ENCODE results near the gene AGAP1. TPM values are rescaled to one million over a fixed set of nuclear protein-coding genes. Genes with fewer than 3 reads are reported as not detected.
A peak's percentile ranks its signal among the peaks of the same experiment; 100 is the strongest.

The AGAP1 gene
- total RNA-seq, 2 experiments from 2014 or later: 0.95 to 1.1 TPM

GRCh38 chr2:235584638-235585007 lies 90.8 kb downstream of the AGAP1 start:
- CTCF ChIA-PET: no interaction called here
- no peak overlapping the region for H3K27ac Mint-ChIP-seq
- DNase-seq: no peak

GRCh38 chr2:235587202-235587601 lies 93.4 kb downstream of the AGAP1 start:
- H3K36me3 Mint-ChIP-seq (ENCODE audit: low read depth): no peaks in the 10 kb centered on the region
- H3K9me3 Mint-ChIP-seq: no peaks in the 10 kb centered on the region
- H3K27ac Mint-ChIP-seq: no peak overlapping the region
- intact Hi-C loops (cut with micrococcal nuclease): no loop called here
- DNase-seq: no peak
- H3K4me1 Mint-ChIP-seq (ENCODE audit: low read depth): no peaks in the 10 kb centered on the region
- no peaks in the 10 kb centered on the region for H3K27me3 Mint-ChIP-seq (ENCODE audit: low read depth)
- CTCF ChIA-PET: interaction anchor here (0.8 kb wide), 1 partner anchor 33 kb away, joined by 3 read pairs; no protein-coding TSS in a partner anchor
- no peak overlapping the region for H3K4me3 Mint-ChIP-seq

More at GRCh38 chr2:235584638-235585007, 90.8 kb downstream of the AGAP1 start:
- Mint-ChIP-seq H3K4me3 (no peak overlapping the region), H3K27me3 (ENCODE audit: low read depth) (no peaks in the 10 kb centered on the region), H3K9me3 (no peaks in the 10 kb centered on the region), H3K4me1 (ENCODE audit: low read depth) (no peaks in the 10 kb centered on the region), H3K36me3 (ENCODE audit: low read depth) (no peaks in the 10 kb centered on the region)
- intact Hi-C loops (cut with micrococcal nuclease): no loop called here

GRCh38 chr2:235588750-235589149 lies 94.9 kb downstream of the AGAP1 start:
- CTCF ChIA-PET: no interaction called here
- Mint-ChIP-seq H3K9me3 (no peaks in the 10 kb centered on the region), H3K36me3 (ENCODE audit: low read depth) (no peaks in the 10 kb centered on the region), H3K27me3 (ENCODE audit: low read depth) (peaks cover 7% of the 10 kb centered on the region), H3K4me3 (no peak overlapping the region), H3K27ac (no peak overlapping the region), H3K4me1 (ENCODE audit: low read depth) (no peaks in the 10 kb centered on the region)
- no peak for DNase-seq
- intact Hi-C loops (cut with micrococcal nuclease): no loop called here

GRCh38 chr2:235591231-235591730 lies 97.4 kb downstream of the AGAP1 start:
- H3K4me1 Mint-ChIP-seq (ENCODE audit: low read depth): no peaks in the 10 kb centered on the region
- no peak overlapping the region for H3K27ac Mint-ChIP-seq
- no peaks in the 10 kb centered on the region for H3K9me3 Mint-ChIP-seq
- H3K4me3 Mint-ChIP-seq: no peak overlapping the region
- CTCF ChIA-PET: no interaction called here
- H3K36me3 Mint-ChIP-seq (ENCODE audit: low read depth): no peaks in the 10 kb centered on the region
- intact Hi-C loops (cut with micrococcal nuclease): no loop called here
- no peak for DNase-seq
- H3K27me3 Mint-ChIP-seq (ENCODE audit: low read depth): peaks cover 10% of the 10 kb centered on the region

- Mint-ChIP-seq H3K4me3 (no peak overlapping the region), H3K4me1 (ENCODE audit: low read depth) (no peaks in the 10 kb centered on the region), H3K27me3 (ENCODE audit: low read depth) (peaks cover 10% of the 10 kb centered on the region), H3K36me3 (ENCODE audit: low read depth) (no peaks in the 10 kb centered on the region), H3K27ac (no peak overlapping the region), H3K9me3 (no peaks in the 10 kb centered on the region)
- intact Hi-C loops (cut with micrococcal nuclease): no loop called here
- no peak for DNase-seq
- CTCF ChIA-PET: interaction anchor here (1.1 to 1.8 kb wide), 2 partner anchors 83 to 451 kb away, joined by 3 to 5 read pairs; no protein-coding TSS in a partner anchor
Observed at GRCh38 chr2:235591921-235592320, 98.1 kb downstream of the AGAP1 start.

GRCh38 chr2:235592430-235592829 lies 98.6 kb downstream of the AGAP1 start:
- intact Hi-C loops (cut with micrococcal nuclease): no loop called here
- CTCF ChIA-PET: interaction anchor here (1.1 to 5.5 kb wide), 5 partner anchors 16 to 451 kb away, joined by 3 to 52 read pairs (median 3); no protein-coding TSS in a partner anchor
- no peaks in the 10 kb centered on the region for H3K9me3 Mint-ChIP-seq
- no peaks in the 10 kb centered on the region for H3K4me1 Mint-ChIP-seq (ENCODE audit: low read depth)
- peaks cover 10% of the 10 kb centered on the region for H3K27me3 Mint-ChIP-seq (ENCODE audit: low read depth)
- H3K27ac Mint-ChIP-seq: no peak overlapping the region
- no peak for DNase-seq
- no peaks in the 10 kb centered on the region for H3K36me3 Mint-ChIP-seq (ENCODE audit: low read depth)
- H3K4me3 Mint-ChIP-seq: no peak overlapping the region

GRCh38 chr2:235592836-235593235 lies 99.0 kb downstream of the AGAP1 start:
- CTCF ChIA-PET: interaction anchor here (1.1 to 5.5 kb wide), 6 partner anchors 16 to 457 kb away, joined by 3 to 52 read pairs (median 4); no protein-coding TSS in a partner anchor
- no peak overlapping the region for H3K4me3 Mint-ChIP-seq
- H3K9me3 Mint-ChIP-seq: no peaks in the 10 kb centered on the region
- H3K4me1 Mint-ChIP-seq (ENCODE audit: low read depth): no peaks in the 10 kb centered on the region
- peaks cover 10% of the 10 kb centered on the region for H3K27me3 Mint-ChIP-seq (ENCODE audit: low read depth)
- intact Hi-C loops (cut with micrococcal nuclease): no loop called here
- no peak overlapping the region for H3K27ac Mint-ChIP-seq
- H3K36me3 Mint-ChIP-seq (ENCODE audit: low read depth): no peaks in the 10 kb centered on the region
- DNase-seq: no peak

GRCh38 chr2:235594041-235594440 lies 100.2 kb downstream of the AGAP1 start:
- Mint-ChIP-seq H3K4me3 (no peak overlapping the region), H3K36me3 (ENCODE audit: low read depth) (no peaks in the 10 kb centered on the region), H3K9me3 (no peaks in the 10 kb centered on the region), H3K27me3 (ENCODE audit: low read depth) (peaks cover 10% of the 10 kb centered on the region), H3K27ac (no peak overlapping the region), H3K4me1 (ENCODE audit: low read depth) (no peaks in the 10 kb centered on the region)
- DNase-seq: no peak
- intact Hi-C loops (cut with micrococcal nuclease): loop anchor here (2.0 kb wide), 1 partner anchor 1043 kb away; no protein-coding TSS in a partner anchor
- CTCF ChIA-PET: interaction anchor here (0.5 to 5.5 kb wide), 7 partner anchors 12 to 818 kb away, joined by 3 to 52 read pairs (median 4); no protein-coding TSS in a partner anchor

GRCh38 chr2:235594964-235595363 lies 101.1 kb downstream of the AGAP1 start:
- no peaks in the 10 kb centered on the region for H3K9me3 Mint-ChIP-seq
- no peak overlapping the region for H3K27ac Mint-ChIP-seq
- peaks cover 10% of the 10 kb centered on the region for H3K27me3 Mint-ChIP-seq (ENCODE audit: low read depth)
- DNase-seq: no peak
- H3K36me3 Mint-ChIP-seq (ENCODE audit: low read depth): no peaks in the 10 kb centered on the region
- intact Hi-C loops (cut with micrococcal nuclease): loop anchor here (1.0 to 2.0 kb wide), 2 partner anchors 151 to 1044 kb away; no protein-coding TSS in a partner anchor
- H3K4me1 Mint-ChIP-seq (ENCODE audit: low read depth): no peaks in the 10 kb centered on the region
- H3K4me3 Mint-ChIP-seq: no peak overlapping the region
- CTCF ChIA-PET: interaction anchor here (0.6 to 5.5 kb wide), 5 partner anchors 16 to 460 kb away, joined by 3 to 52 read pairs (median 3); no protein-coding TSS in a partner anchor

GRCh38 chr2:235595422-235596010 lies 101.7 kb downstream of the AGAP1 start:
- Mint-ChIP-seq H3K4me3 (no peak overlapping the region), H3K9me3 (no peaks in the 10 kb centered on the region), H3K4me1 (ENCODE audit: low read depth) (no peaks in the 10 kb centered on the region), H3K36me3 (ENCODE audit: low read depth) (no peaks in the 10 kb centered on the region), H3K27ac (no peak overlapping the region), H3K27me3 (ENCODE audit: low read depth) (peaks cover 10% of the 10 kb centered on the region)
- DNase-seq: peak; percentile 64
- CTCF ChIA-PET: interaction anchor here (1.1 to 5.5 kb wide), 4 partner anchors 17 to 460 kb away, joined by 3 to 52 read pairs (median 3); no protein-coding TSS in a partner anchor
- intact Hi-C loops (cut with micrococcal nuclease): loop anchor here (1.0 to 2.0 kb wide), 2 partner anchors 151 to 1045 kb away; no protein-coding TSS in a partner anchor

GRCh38 chr2:235596272-235596671 lies 102.4 kb downstream of the AGAP1 start:
- intact Hi-C loops (cut with micrococcal nuclease): no loop called here
- no peak overlapping the region for H3K4me3 Mint-ChIP-seq
- H3K27ac Mint-ChIP-seq: no peak overlapping the region
- peaks cover 10% of the 10 kb centered on the region for H3K27me3 Mint-ChIP-seq (ENCODE audit: low read depth)
- no peaks in the 10 kb centered on the region for H3K36me3 Mint-ChIP-seq (ENCODE audit: low read depth)
- DNase-seq: no peak
- CTCF ChIA-PET: interaction anchor here (1.2 to 5.5 kb wide), 2 partner anchors 149 to 461 kb away, joined by 3 to 52 read pairs; no protein-coding TSS in a partner anchor
- H3K4me1 Mint-ChIP-seq (ENCODE audit: low read depth): no peaks in the 10 kb centered on the region
- no peaks in the 10 kb centered on the region for H3K9me3 Mint-ChIP-seq

GRCh38 chr2:235597081-235597615 lies 103.3 kb downstream of the AGAP1 start:
- Mint-ChIP-seq H3K27me3 (ENCODE audit: low read depth) (peaks cover 10% of the 10 kb centered on the region), H3K27ac (no peak overlapping the region), H3K4me3 (no peak overlapping the region), H3K9me3 (no peaks in the 10 kb centered on the region), H3K4me1 (ENCODE audit: low read depth) (no peaks in the 10 kb centered on the region), H3K36me3 (ENCODE audit: low read depth) (no peaks in the 10 kb centered on the region)
- intact Hi-C loops (cut with micrococcal nuclease): no loop called here
- no peak for DNase-seq
- CTCF ChIA-PET: interaction anchor here (5.5 kb wide), 1 partner anchor 149 kb away, joined by 52 read pairs; no protein-coding TSS in a partner anchor

Data from activated naive CD4-positive, alpha-beta T cell treated with anti-CD3 and anti-CD28 coated beads for 36 hours (primary cell).